SK-N-SH treated with all-trans-retinoic acid at 6 μM for 48 hours (cell line): ENCODE results near the gene PRKG1.

Source experiments
- ATAC-seq: fragments of 200-7000 bp; cut with Tn5 transposase; 3 replicates; pipeline ENCODE4 v1.9.1; 2020; ENCODE audit warnings: mild to moderate bottlenecking, moderate library complexity
- ARNTL ChIP-seq: fragments of 450-650 bp; formaldehyde crosslinking; IDR thresholded peaks from 2 replicates; pipeline ENCODE4 v1.5.0; 2020; ENCODE audit warnings: low read depth, mild to moderate bottlenecking, moderate library complexity, borderline replicate concordance
- ESRRG ChIP-seq: fragments of 250-450 bp; sonication (Bioruptor Pico); IDR thresholded peaks from 2 replicates; pipeline ENCODE4 v1.6.1; 2021; ENCODE audit warnings: mild to moderate bottlenecking
- GLIS3 ChIP-seq: fragments of 250-450 bp; sonication (Bioruptor Pico); IDR thresholded peaks from 2 replicates; pipeline ENCODE4 v1.5.0; 2020; ENCODE audit warnings: mild to moderate bottlenecking, moderate library complexity
- ISL1 ChIP-seq: fragments of 250-450 bp; sonication (Bioruptor Pico); IDR thresholded peaks from 2 replicates; pipeline ENCODE4 v2.1.2; 2022; ENCODE audit warnings: mild to moderate bottlenecking, moderate library complexity
- OSR1 ChIP-seq: fragments of 250-450 bp; sonication (Bioruptor Pico); IDR thresholded peaks from 2 replicates; pipeline ENCODE4 v1.8.0; 2022; ENCODE audit warnings: moderate library complexity, mild to moderate bottlenecking, inconsistent platforms
- PPARA ChIP-seq: fragments of 250-450 bp; sonication (Bioruptor Pico); IDR thresholded peaks from 2 replicates; pipeline ENCODE4 v1.5.0; 2020; ENCODE audit warnings: mild to moderate bottlenecking, borderline replicate concordance
- RARB ChIP-seq: fragments of 250-450 bp; sonication (Bioruptor Pico); IDR thresholded peaks from 2 replicates; pipeline ENCODE4 v1.8.0; 2021; ENCODE audit warnings: mild to moderate bottlenecking, moderate library complexity
- SNAI2 ChIP-seq: fragments of 250-450 bp; sonication (Bioruptor Pico); IDR thresholded peaks from 2 replicates; pipeline ENCODE4 v1.5.0; 2020; ENCODE audit warnings: mild to moderate bottlenecking, moderate library complexity
- TCF4 ChIP-seq: fragments of 250-450 bp; sonication (Bioruptor Pico); IDR thresholded peaks from 2 replicates; pipeline ENCODE4 v1.8.0; 2021; ENCODE audit warnings: mild to moderate bottlenecking, moderate library complexity, borderline replicate concordance
- TOX ChIP-seq: fragments of 250-450 bp; sonication (Bioruptor Pico); IDR thresholded peaks from 2 replicates; pipeline ENCODE4 v1.8.0; 2021; ENCODE audit warnings: mild to moderate bottlenecking, moderate library complexity, borderline replicate concordance
- ZC3H10 ChIP-seq: fragments of 250-450 bp; sonication (Bioruptor Pico); IDR thresholded peaks from 2 replicates; pipeline ENCODE4 v1.5.1; 2021; ENCODE audit warnings: mild to moderate bottlenecking, moderate library complexity
- ZNF565 ChIP-seq: fragments of 450-650 bp; formaldehyde crosslinking; conservative IDR thresholded peaks from 2 replicates; pipeline ENCODE4 v1.5.0; 2020; ENCODE audit warnings: low read depth, mild to moderate bottlenecking, moderate library complexity
- ZNF8 ChIP-seq: fragments of 450-650 bp; formaldehyde crosslinking; IDR thresholded peaks from 2 replicates; pipeline ENCODE4 v1.5.0; 2020; ENCODE audit warnings: mild to moderate bottlenecking, moderate library complexity
- TF ChIP-seq, protein P1 (sequence below): fragments of 250-450 bp; sonication (Bioruptor Pico); IDR thresholded peaks from 2 replicates; pipeline ENCODE4 v1.8.0; 2021; ENCODE audit warnings: low read depth, mild to moderate bottlenecking, moderate library complexity, borderline replicate concordance
- TF ChIP-seq, protein P2 (sequence below): fragments of 250-450 bp; sonication (Bioruptor Pico); IDR thresholded peaks from 2 replicates; pipeline ENCODE4 v1.5.0; 2020; ENCODE audit warnings: mild to moderate bottlenecking, moderate library complexity
- TF ChIP-seq, protein P3 (sequence below): fragments of 250-450 bp; sonication (Bioruptor Pico); IDR thresholded peaks from 2 replicates; pipeline ENCODE4 v1.8.0; 2020; ENCODE audit warnings: mild to moderate bottlenecking, moderate library complexity, borderline replicate concordance
- TF ChIP-seq, protein P4 (sequence below): fragments of 250-450 bp; sonication (Bioruptor Pico); IDR thresholded peaks from 2 replicates; pipeline ENCODE4 v1.5.1; 2021; ENCODE audit warnings: mild to moderate bottlenecking, moderate library complexity
- TF ChIP-seq, protein P5 (sequence below): fragments of 250-450 bp; sonication (Bioruptor Pico); IDR thresholded peaks from 2 replicates; pipeline ENCODE4 v1.5.1; 2020; ENCODE audit warnings: low read depth, mild to moderate bottlenecking, moderate library complexity

Gene PRKG1

DNA sequence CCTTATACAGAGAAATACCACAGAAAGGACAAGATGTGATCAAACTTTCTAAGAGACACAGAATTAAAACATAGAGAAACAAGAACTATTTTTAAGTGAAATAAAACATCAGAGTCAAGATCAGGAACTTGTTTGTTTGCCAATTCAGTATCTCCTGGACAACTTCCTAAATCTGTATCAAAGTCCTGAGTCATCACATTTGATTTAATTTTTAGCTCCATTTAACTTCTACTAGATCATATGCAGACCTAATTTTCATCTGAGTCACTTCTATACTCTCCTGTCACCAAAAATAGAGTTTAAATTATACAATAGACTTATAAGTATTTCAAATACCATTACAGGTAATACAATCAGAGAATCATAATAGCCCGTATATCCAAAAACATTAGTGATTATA, 268.1 kb downstream of the PRKG1 start:
- TF ChIP-seq, protein P1, sequence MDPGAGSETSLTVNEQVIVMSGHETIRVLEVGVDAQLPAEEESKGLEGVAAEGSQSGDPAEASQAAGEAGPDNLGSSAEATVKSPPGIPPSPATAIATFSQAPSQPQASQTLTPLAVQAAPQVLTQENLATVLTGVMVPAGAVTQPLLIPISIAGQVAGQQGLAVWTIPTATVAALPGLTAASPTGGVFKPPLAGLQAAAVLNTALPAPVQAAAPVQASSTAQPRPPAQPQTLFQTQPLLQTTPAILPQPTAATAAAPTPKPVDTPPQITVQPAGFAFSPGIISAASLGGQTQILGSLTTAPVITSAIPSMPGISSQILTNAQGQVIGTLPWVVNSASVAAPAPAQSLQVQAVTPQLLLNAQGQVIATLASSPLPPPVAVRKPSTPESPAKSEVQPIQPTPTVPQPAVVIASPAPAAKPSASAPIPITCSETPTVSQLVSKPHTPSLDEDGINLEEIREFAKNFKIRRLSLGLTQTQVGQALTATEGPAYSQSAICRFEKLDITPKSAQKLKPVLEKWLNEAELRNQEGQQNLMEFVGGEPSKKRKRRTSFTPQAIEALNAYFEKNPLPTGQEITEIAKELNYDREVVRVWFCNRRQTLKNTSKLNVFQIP, result no peak
- no peak for TF ChIP-seq TOX (CRISPR knock-in tag)
- TF ChIP-seq TCF4 (CRISPR knock-in tag), result no peak
- TF ChIP-seq ISL1 (CRISPR knock-in tag), result peak; percentile 89
- TF ChIP-seq, protein P2, sequence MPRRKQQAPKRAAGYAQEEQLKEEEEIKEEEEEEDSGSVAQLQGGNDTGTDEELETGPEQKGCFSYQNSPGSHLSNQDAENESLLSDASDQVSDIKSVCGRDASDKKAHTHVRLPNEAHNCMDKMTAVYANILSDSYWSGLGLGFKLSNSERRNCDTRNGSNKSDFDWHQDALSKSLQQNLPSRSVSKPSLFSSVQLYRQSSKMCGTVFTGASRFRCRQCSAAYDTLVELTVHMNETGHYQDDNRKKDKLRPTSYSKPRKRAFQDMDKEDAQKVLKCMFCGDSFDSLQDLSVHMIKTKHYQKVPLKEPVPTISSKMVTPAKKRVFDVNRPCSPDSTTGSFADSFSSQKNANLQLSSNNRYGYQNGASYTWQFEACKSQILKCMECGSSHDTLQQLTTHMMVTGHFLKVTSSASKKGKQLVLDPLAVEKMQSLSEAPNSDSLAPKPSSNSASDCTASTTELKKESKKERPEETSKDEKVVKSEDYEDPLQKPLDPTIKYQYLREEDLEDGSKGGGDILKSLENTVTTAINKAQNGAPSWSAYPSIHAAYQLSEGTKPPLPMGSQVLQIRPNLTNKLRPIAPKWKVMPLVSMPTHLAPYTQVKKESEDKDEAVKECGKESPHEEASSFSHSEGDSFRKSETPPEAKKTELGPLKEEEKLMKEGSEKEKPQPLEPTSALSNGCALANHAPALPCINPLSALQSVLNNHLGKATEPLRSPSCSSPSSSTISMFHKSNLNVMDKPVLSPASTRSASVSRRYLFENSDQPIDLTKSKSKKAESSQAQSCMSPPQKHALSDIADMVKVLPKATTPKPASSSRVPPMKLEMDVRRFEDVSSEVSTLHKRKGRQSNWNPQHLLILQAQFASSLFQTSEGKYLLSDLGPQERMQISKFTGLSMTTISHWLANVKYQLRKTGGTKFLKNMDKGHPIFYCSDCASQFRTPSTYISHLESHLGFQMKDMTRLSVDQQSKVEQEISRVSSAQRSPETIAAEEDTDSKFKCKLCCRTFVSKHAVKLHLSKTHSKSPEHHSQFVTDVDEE (CRISPR knock-in tag), result no peak
- no peak for TF ChIP-seq ESRRG (CRISPR knock-in tag)
- TF ChIP-seq, all 23 proteins: peak for 1

DNA sequence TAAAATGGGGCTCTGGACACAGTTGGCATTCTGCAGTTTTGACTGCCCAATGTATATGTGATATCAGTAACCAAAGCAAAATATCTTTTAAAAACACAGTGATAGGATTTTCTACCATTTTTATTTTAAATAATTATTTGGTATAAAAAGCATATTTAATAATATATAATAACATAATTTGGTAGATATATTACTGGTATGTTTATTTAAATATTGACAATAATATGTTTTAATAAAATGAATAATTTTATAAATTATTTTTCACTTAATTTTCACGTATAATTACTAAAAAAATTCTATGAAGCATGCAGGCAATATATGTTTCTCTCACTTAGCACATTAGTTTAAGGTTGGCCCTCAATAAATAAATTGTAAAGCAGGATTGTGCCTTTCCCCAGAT, 269.1 kb downstream of the PRKG1 start:
- no peak for ATAC-seq

More for the DNA sequence above, 268.1 kb downstream of the PRKG1 start:
- ATAC-seq, result peak; percentile 85

DNA sequence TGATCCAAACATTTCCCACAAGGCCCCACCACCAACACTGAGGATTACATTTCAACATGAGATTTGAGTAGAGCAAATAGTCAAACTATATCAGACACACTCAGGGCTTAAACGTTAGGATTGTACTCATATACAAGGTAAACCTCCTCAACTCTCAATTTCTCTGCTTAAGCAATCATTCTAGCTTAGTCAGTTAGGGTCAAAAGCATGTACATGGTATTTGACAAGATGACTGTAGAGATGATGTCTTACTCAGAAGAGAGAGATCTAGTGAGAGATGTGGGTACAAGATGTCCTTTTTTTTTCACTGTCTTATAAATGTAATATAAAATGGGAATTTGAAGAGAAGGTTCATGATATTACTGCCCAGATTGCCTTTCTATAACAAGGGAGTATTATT, 270.1 kb downstream of the PRKG1 start:
- no peak for ATAC-seq

More for the DNA sequence above, 269.1 kb downstream of the PRKG1 start:
- no peak for TF ChIP-seq ZNF565 (CRISPR knock-in tag)
- TF ChIP-seq, protein P3, sequence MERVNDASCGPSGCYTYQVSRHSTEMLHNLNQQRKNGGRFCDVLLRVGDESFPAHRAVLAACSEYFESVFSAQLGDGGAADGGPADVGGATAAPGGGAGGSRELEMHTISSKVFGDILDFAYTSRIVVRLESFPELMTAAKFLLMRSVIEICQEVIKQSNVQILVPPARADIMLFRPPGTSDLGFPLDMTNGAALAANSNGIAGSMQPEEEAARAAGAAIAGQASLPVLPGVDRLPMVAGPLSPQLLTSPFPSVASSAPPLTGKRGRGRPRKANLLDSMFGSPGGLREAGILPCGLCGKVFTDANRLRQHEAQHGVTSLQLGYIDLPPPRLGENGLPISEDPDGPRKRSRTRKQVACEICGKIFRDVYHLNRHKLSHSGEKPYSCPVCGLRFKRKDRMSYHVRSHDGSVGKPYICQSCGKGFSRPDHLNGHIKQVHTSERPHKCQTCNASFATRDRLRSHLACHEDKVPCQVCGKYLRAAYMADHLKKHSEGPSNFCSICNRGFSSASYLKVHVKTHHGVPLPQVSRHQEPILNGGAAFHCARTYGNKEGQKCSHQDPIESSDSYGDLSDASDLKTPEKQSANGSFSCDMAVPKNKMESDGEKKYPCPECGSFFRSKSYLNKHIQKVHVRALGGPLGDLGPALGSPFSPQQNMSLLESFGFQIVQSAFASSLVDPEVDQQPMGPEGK (CRISPR knock-in tag), result no peak
- TF ChIP-seq ISL1 (CRISPR knock-in tag), result no peak
- TF ChIP-seq ZNF8 (CRISPR knock-in tag), result no peak
- TF ChIP-seq TOX (CRISPR knock-in tag), result no peak
- no peak for TF ChIP-seq TCF4 (CRISPR knock-in tag)
- TF ChIP-seq, protein P1, result no peak
- no peak for TF ChIP-seq SNAI2 (CRISPR knock-in tag)
- TF ChIP-seq ARNTL (CRISPR knock-in tag), result no peak
- TF ChIP-seq, protein P4, sequence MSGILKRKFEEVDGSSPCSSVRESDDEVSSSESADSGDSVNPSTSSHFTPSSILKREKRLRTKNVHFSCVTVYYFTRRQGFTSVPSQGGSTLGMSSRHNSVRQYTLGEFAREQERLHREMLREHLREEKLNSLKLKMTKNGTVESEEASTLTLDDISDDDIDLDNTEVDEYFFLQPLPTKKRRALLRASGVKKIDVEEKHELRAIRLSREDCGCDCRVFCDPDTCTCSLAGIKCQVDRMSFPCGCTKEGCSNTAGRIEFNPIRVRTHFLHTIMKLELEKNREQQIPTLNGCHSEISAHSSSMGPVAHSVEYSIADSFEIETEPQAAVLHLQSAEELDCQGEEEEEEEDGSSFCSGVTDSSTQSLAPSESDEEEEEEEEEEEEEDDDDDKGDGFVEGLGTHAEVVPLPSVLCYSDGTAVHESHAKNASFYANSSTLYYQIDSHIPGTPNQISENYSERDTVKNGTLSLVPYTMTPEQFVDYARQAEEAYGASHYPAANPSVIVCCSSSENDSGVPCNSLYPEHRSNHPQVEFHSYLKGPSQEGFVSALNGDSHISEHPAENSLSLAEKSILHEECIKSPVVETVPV, result no peak
- TF ChIP-seq ZC3H10 (CRISPR knock-in tag), result no peak
- TF ChIP-seq OSR1 (CRISPR knock-in tag), result no peak
- TF ChIP-seq, all 23 proteins: peak for 0

More for the DNA sequence above, 270.1 kb downstream of the PRKG1 start:
- TF ChIP-seq PPARA (CRISPR knock-in tag) (no peak), GLIS3 (no peak), SNAI2 (CRISPR knock-in tag) (no peak), RARB (no peak), TOX (CRISPR knock-in tag) (no peak)
- TF ChIP-seq, protein P3 (CRISPR knock-in tag), result no peak
- TF ChIP-seq, protein P5, sequence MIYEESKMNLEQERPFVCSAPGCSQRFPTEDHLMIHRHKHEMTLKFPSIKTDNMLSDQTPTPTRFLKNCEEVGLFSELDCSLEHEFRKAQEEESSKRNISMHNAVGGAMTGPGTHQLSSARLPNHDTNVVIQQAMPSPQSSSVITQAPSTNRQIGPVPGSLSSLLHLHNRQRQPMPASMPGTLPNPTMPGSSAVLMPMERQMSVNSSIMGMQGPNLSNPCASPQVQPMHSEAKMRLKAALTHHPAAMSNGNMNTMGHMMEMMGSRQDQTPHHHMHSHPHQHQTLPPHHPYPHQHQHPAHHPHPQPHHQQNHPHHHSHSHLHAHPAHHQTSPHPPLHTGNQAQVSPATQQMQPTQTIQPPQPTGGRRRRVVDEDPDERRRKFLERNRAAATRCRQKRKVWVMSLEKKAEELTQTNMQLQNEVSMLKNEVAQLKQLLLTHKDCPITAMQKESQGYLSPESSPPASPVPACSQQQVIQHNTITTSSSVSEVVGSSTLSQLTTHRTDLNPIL, result no peak
